Stimulated activated naive CD4-positive, alpha-beta T cell (primary cell): ENCODE measurements around the gene SMIM44.
A peak's percentile ranks its signal among the peaks of the same experiment; 100 is the strongest.

Source experiments
- DNase-seq, 6 experiments: peaks; one replicate each; lab custom pipeline; 2025; lab: John Stamatoyannopoulos, UW

SMIM44 gene

DNA sequence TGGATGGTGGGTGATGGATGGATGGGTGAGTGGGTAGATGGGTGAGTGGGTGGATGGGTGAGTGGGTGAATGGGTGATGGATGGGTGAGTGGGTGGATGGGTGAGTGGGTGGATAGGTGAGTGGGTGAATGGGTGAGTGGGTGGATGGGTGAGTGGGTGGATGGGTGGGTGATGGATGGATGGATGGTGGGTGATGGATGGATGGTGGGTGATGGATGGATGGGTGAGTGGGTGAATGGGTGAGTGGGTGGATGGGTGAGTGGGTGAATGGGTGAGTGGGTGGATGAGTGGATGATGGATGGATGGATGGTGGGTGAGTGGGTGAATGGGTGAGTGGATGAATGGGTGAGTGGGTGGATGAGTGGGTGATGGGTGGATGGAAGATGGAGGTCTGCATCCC is 5.7 kb downstream of the SMIM44 start:
- no peak for DNase-seq

DNA sequence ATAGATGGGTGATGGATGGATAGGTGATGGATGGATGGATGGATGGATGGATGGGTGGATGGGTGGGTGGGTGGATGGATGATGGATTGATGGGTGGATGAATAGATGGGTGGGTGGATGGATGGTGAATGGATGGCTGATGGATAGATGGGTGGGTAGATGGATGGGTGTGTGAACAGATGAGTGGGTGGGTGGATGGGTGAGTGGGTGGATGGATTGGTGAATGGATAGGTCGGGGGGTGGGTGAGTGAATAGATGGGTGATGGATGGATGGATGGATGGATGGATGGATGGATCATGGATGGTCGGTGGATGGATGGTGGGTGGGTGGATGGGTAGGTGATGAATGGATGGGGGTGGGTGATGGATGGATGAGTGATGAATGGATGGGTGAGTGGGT is 6.4 kb downstream of the SMIM44 start:
- DNase-seq = no peak

GRCh38 chr19:3475449-3475848 is 7.8 kb downstream of the SMIM44 start:
- no peak for DNase-seq

DNA sequence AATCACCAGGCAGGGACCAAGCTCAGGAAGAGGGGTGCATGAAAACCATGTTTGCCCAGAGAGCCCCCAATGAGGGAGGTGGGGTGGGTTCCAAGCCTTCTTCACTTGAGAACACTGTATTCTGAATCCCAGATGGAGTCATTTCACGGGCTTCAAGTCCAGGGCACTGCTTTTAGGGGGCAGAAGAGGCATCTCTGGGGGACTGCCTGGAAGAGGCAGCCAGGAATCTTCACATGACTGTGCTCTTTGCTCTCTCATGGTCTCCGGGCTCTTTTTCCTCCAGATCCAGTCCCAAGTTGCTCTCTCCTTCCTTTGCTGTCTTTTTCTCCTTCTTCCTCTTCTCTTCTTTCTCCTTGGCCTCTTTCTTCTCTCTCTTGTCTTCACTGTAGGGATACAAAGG is 8.6 kb downstream of the SMIM44 start:
- DNase-seq = no peak

DNA sequence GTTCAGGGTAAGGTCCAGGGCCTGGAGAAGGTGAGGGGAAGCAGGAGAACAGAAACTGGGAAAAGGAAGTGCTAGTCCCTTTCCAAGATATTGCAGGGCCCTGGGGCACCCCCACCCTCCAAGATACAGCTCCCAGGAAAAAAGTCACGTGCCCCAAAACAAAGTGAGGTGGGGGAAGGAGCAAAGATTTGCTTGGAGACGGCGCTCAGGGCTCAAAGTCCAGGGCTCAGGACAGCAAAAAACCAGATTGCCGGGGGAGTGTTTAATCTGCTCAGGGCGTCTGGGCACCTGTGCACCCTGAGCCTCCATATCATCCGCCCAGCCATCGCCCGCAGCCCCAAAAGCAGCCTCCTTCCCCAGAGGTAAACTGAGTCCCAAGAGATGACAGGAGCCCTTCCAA is 9.2 kb downstream of the SMIM44 start:
- no peak for DNase-seq

- peak in 5 of 6 experiments; percentile 12 to 35 (median 23) for DNase-seq
Observed at GRCh38 chr19:3471954-3472655, 11.1 kb downstream of the SMIM44 start.

GRCh38 chr19:3470500-3471128 is 12.6 kb downstream of the SMIM44 start:
- no peak for DNase-seq

- no peak for DNase-seq
Observed at GRCh38 chr19:3469638-3470499, 13.4 kb downstream of the SMIM44 start.

- DNase-seq = no peak
Observed at GRCh38 chr19:3468211-3468610, 15.0 kb downstream of the SMIM44 start.

DNA sequence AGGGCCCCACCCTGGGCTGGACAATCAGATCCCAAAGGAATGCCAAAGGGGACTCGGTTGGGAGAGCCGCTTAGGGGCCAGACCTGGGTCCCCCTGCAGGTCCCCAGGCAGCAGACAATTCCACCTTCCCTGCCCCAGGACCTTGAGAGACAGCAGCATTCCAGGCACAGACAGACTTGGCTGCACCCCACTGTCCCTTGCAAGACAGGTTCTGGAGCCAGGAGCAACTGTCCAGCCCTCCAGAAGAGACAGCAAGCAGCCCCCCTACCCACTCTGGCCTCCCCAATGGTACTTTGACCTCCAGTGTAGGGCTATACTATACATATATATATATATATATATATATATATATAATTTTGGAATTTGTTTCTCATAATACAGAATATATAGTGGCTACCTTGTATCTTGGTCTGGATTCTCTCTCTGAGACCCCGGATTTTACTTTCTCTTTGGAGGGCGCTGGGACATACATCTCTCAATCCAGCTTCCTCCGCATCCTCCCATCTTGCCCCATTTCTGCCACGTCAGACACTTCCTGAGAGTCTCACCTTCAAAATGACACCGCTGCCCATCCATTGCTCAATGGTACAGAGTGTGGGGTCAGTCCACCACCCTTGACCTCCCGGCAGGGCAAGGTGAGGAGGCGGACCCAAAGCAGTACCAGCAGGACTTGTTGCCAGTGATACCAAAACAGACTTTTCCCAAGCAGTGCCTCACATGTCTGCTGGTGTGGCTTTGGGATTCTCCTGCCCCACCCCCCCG is 15.6 kb downstream of the SMIM44 start:
- DNase-seq = no peak

DNA sequence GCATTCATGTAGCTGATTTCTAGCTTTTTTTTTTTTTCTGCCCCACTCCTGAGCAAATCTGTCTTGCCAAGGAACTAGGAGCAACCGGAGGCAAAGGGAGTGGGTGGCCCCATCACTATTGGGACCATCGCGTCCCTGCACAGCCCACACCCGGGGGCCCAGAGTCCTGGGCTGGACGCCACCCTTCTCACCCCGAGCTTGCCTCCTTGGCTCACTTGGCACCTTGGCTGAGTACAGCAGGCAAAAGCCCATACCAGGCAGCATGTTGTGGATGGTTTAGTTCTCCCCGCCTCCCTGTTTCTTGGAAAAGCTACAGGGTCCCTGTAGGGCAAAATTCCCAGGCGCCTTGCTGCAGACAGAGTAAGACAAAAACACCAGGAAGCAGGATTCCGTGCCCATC is 16.6 kb downstream of the SMIM44 start:
- DNase-seq = no peak

DNA sequence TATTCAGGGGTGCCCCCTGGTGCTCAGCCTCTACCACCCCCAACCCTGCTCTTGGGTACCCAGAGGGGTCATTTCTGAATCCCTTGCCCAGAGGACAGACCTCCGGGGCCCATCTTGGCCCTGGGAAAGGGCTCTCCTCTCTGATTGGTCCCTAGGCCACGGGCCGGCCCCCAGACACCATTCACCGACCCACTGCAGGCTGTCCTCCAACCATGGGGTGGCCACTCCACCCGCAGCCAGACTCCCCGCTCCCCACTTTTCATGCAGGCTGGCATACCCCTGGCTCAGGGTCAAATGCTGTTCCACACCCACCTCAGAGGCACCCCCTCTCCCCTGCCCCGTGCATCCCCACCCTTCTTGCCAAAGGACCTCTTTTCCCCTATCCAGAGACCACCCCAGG is 17.7 kb downstream of the SMIM44 start:
- no peak for DNase-seq

- DNase-seq = no peak
Observed at GRCh38 chr19:3464587-3465235, 18.5 kb downstream of the SMIM44 start.

GRCh38 chr19:3463714-3464586 is 19.3 kb downstream of the SMIM44 start:
- DNase-seq = no peak

DNA sequence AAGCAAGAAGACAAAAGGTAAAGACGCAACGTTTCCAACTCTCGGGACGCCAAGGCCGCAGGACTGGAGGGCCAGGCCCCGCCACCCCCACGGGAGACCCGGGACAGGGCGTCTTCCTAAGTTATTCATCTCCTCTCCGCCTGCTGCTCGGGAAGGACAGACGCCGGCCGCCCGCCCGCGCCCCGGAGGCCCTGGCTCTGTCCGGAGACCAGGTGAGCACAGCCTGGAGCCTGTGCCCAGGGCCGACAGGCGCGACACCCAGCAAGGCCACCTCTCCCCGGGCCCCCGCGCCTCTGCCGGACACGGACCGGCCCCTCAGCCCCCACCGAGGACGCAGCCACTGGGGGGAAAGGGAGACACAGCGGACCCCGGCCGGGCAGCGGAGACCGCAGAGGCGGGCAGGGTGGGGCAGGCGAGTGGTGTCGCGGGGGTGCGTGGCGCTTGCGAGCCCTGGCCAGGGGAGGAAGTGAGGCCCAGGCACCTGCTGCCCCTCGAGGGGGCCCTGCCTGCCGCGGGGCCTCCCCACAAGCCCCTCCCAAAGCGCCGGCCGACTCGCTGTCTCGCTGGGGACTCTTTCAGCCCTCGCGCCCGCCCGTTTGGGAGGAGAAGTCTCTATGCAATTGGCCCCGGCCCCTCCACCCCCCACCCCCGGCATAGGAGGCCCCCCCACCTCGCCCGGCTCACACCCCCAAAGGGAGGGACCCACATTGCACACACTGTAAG is 20.1 kb downstream of the SMIM44 start:
- no peak for DNase-seq

- DNase-seq = no peak
Observed at GRCh38 chr19:3459965-3460582, 23.2 kb downstream of the SMIM44 start.

DNA sequence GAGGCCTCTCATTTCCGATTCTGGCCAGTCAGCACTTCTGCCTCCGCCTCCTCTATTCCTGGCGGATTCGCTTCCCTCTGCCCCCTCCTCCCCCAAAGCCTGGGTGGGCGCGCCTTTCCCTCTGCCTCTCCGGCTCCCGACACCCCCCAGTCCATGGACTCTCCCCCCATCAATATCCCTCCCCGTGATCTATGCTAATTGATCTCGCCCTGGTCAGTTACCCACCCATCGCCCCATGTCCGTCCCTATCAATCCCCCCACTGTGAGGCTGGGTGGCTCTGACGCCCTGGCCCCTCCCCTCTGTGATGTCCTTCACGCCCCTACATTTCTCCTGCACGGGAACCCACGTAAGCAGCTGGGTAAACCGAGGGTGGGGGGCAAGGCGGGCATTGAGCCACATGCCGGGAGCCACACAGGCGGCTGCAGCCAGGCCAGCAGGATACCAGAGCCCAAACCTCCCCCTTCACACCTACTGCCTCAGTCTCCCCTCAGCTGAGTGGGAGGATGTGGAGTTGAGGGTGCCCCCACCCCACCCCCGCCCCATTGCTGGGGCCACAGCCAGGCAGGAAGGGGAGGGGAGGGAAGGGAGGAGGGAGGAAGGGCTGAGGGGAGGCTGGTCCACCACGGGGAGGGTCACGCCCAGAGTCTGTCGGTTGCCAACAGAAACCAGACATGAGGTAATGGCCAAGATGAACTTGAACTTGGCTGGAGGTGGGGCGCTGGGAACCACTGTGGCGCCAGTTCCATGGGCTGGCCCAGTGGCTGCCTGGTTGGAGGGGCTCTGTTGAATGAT is 24.0 kb downstream of the SMIM44 start:
- no peak for DNase-seq

DNA sequence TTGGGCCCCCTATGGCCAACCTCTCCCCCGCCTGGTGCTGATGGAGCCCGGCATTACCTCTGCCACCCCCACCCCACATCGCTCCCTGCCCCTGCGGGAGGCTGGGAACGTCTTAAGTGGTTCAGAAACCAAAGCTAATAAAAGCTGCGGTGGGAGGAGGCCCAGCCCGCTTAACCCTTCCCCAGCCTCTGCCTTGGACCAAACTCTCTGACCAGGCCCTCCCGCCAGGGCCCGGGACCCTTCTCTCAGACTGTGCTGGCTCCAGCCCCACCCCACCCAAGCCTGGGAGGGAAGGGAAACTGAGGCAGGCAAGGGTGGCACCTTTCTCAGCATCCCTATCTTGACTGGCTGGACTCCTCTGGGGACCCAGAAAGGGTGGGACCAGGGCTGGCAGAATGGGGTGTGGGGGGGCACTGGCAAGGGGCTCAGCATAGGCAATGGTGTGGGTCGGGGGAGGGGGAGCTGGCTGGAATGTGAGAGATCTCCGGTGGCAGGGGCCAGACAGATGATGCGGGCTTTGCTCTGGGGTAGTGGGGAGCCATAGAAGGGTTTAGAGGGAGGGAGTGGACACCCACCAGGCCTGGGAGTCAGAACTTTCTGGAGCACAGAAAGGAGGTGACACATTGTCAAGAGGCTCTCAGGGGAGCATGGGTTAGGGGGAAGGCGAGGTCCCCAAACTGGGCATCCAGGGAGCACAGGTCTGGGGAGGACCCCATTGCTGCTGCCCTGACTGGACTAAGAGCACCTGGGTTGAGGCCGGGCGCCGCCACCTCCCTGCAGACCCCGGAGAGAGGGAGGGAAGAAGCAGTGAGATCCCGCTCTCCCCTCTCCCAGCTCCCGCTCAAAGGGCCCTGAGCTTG is 24.8 kb downstream of the SMIM44 start:
- DNase-seq = no peak
